Smooth muscle cell of bladder (primary cell): ENCODE data around the gene MTF1. TPM values are rescaled to one million over a fixed set of nuclear protein-coding genes. Genes with fewer than 3 reads are reported as not detected.

ENCODE experiments used
- total RNA-seq: library from RNA; depleted of rRNA; stranded (reverse); fragments of >200 nt; gene quantifications from 2 replicates; pipeline ENCODE4 v1.2.3, GENCODE V29; 2014

The MTF1 gene
- 2.3 TPM in 2 replicates for total RNA-seq

DNA sequence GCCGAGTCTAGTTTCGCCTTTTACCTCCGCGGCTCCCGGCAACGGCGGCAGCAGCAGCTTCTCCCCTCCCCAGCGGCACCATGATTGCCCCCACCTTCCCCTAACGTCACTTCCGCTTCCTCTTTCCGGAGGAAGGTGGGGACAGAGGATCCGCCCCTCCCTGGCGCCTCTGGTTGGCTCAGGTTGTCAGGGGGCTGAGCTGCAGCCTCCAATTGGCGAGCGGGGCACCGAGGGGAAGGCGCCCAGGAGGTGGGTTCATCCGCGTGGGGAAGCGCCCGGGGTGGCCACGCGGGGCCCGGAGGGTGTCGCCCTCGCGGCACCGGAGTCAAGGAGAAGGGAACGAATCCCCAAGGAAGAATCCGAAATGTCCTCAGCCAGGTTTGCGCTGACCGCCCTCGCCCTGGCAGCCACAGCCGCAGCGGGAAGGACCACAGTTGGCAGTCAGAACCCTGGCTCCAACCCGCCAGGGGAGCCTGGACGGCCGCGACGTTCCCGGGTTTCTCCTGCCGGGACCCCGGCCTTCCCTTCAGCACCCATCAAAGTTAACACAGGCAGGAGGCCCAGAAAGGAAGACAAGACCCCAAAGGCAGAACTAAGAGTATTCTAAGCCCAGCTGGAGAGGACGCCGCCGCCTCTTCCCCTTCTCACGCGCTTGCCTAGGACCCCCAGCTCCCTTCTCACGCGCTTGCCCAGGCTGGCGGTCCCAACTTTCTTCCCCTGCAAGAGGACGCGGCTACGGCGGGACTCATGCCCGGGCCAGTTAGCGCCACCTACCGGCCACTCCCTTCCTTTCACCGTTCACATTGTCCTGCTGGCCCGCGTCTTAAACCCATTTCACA, at the start of gene MTF1:
Gene MTF1, minus strand, starts transcription at position 86 of the 839 bp plus-strand sequence. CDS start 1,934 bp downstream, outside the sequence.

DNA sequence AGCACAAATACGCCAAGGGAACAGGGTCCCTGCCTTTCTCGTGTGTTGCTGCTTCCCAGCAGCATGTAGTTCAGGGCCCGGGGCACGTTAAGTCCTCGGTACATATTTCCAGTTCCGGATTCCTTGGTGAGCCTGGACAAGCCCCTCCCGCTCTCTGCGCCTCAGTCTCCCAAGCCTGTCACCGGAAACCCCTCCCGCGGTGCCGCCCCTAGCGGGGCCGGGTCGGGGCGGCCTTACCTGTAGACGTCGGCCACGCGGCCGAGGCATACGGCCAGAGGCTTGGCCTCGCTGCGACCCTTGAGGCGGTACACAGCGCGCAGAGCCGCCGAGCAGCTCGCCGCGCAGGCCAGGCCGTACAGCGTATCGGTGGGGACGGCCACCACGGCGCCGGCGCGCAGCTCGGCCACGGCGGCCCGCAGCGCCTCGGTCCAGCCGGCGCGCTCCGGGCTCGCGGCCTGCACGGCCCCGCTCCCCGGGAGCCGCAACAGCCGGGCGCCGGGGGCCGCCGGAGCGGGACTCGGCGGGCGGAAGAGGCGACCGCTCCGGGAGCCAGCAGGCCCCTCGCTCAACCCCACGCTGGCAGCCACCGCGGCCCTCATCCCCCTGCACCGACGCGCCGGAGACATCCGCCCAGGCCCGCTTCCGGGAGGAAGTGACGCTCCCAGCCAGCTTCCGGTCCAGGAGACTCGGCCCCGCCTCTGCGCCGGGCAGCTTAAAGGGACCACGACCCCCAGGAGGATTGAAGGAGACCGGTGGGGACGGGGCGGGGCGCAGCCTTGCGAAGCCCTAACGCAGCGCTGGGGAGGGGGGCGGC, 51.6 kb downstream of the MTF1 start, which contains the start of the genes C1orf122 and YRDC:
Gene C1orf122, plus strand, starts transcription at position 236 of the 814 bp plus-strand sequence. CDS start 615 bp downstream, outside the sequence.
Gene YRDC, minus strand, starts transcription at position 654 of the 814 bp plus-strand sequence. Its CDS starts 28 bp downstream, at position 626.

DNA sequence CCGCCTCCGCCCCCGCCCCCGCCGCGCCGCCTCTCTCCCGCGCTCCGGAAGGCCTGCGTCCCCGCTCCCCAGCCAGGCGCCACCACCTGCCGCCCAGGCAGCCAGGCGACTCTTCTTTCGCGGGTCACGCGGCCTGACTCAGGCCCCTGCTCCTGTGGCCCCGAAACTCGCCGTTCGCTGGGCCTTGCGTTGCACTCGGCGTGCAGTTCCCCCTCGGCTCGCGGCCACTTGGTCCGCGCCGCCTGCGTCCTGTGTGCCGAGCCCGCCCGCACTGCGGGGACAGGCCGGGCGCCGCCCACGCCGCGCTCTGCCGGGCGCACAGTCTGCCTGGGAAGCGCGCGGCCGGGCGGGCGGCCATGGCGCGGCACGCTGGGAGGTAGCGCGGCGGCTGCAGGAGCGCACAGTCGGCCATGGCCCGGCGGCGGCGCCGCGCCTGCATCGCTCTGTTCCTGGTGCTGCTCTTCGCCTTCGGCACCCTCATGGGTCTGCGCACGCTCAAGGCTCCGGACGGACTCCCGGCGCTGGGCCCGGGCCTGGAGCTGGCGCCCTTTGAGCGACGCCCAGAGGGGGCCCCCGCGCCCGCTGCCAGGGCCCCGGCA, 65.5 kb downstream of the MTF1 start, which contains the start of gene MANEAL:
Gene MANEAL, plus strand, starts transcription at position 75 of the 599 bp plus-strand sequence. Its CDS starts 336 bp downstream, at position 411.

DNA sequence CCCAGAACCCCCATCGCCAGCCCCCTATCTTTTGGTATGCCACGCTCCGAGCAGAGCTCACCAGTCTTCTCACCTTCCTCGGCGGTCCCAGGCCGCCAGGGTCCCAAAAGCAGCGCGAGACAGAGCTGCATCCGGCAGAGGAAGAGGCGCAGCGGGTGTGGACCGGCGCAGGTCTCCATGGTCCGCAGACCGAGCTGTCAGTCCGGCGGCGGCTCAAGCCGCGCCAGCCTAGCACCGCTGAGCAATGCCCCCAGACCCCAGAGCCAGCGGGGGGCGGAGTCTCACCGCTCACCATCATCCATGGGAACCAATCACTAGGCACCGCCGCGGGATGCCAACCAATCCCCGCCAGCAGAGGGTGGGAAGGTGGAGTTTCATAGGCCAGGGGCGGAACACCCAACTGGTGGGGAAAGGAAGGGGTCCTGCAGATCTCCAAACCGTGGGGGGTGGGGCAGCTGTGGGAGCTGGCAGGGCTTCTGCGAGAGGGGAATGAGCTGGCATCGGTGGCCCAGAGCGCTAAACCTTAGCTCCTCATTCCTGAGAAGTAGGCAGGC, 94.4 kb downstream of the MTF1 start, which contains the start of gene EPHA10:
Gene EPHA10, minus strand, starts transcription at position 233 of the 554 bp plus-strand sequence. Its CDS starts 54 bp downstream, at position 179.

Other genes with a start within 250 kb of the MTF1 start
- 0.74 and 1.00 TPM in 2 replicates for gene RSPO1, start 224.7 kb downstream of the MTF1 start, total RNA-seq
- gene CDCA8, start 167.1 kb downstream of the MTF1 start, total RNA-seq = 0.74 and 1.00 TPM in 2 replicates
- gene EPHA10, start 94.5 kb downstream of the MTF1 start, total RNA-seq = 0.14 TPM in 1 of 2 replicates, not detected in the other
- gene MANEAL, start 65.7 kb downstream of the MTF1 start, total RNA-seq = 0.28 and 0.46 TPM in 2 replicates
- 18.7 and 19.8 TPM in 2 replicates for gene C1orf122, start 51.8 kb downstream of the MTF1 start, total RNA-seq
- gene YRDC, start 51.4 kb downstream of the MTF1 start, total RNA-seq = 11.2 and 12.9 TPM in 2 replicates
- 32.1 and 33.3 TPM in 2 replicates for gene INPP5B, start 87.5 kb upstream of the MTF1 start, total RNA-seq
- 87.3 and 94.4 TPM in 2 replicates for gene SF3A3, start 130.4 kb upstream of the MTF1 start, total RNA-seq
- gene FHL3, start 145.9 kb upstream of the MTF1 start, total RNA-seq = 13.1 and 18.1 TPM in 2 replicates
- gene UTP11, start 153.1 kb upstream of the MTF1 start, total RNA-seq = 33.0 and 36.4 TPM in 2 replicates
- gene POU3F1, start 187.2 kb upstream of the MTF1 start, total RNA-seq = not detected in 2 replicates